NCI-H69 (cell line): ENCODE results near the gene ZNF200.

Source experiments
- DNase-seq: peaks from one replicate; lab custom pipeline; 2025; lab: John Stamatoyannopoulos, UW

The ZNF200 gene

DNA sequence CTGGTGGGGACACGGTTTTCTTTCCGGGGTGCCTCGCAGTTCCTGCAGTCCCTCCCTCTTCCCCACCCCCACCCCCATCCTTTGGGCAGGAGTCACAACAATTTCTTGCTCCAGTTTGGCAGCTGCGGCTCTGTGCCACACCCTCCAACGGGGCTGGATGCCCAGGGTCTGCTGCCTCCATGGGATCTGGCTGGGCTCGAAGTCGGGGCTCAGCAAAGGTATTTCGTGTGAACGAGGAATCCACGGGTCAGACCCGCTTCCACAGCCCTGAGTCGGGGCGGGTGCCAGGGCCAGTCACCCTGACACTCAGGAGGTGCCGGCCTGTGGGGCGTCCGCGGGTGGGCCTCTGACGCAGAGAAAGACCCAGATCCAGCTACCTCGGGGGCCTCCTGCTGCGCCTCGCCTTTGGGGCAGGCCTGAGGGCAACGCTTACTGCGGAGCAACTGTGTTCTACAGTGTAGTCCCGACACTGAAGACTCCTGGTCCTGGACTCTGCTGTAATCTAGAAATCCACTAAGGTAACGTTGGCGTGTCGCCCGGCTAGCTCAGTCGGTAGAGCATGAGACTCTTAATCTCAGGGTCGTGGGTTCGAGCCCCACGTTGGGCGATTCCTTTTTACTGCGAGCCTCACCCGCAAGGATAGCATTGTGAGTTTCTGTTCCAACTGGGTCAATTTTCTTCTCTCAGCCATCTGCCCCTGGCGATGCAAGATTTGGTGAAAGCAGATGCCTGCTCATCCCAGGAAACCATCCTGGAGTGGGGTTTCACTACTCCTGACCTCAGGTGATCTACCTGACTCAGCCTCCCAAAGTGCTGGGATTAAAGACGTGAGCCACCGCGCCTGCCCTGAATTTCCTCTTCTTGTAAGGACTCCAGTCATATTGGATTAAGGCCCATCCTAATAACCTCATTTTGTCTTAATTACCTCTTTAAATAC is 59.5 kb downstream of the ZNF200 start:
- DNase-seq = peak; percentile 88

DNA sequence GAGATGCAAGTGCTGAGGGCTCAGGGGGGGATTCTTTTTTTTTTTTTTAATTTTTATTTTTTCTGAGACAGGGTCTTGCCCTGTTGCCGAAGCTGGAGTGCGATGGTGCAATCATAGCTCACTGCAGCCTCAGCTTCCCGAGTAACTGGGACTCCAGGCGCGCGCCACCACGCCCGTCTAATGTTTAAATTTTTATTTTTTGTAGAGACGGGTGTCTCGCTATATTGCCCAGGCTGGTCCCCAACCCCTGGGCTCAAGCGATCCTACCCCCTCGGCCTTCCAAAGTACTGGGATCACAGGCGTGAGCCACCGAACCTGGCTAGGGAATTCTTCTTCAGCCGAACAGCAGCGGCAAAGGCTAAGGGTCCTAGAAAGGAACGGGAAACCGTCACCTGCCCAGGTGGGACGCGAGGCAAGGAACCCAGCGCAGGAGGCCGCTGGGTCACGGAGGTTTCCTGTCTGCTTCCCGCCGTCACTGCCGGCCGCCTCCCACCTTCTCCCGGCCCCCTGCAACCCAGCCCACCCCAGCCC is 60.3 kb downstream of the ZNF200 start:
- DNase-seq = peak; percentile 56

DNA sequence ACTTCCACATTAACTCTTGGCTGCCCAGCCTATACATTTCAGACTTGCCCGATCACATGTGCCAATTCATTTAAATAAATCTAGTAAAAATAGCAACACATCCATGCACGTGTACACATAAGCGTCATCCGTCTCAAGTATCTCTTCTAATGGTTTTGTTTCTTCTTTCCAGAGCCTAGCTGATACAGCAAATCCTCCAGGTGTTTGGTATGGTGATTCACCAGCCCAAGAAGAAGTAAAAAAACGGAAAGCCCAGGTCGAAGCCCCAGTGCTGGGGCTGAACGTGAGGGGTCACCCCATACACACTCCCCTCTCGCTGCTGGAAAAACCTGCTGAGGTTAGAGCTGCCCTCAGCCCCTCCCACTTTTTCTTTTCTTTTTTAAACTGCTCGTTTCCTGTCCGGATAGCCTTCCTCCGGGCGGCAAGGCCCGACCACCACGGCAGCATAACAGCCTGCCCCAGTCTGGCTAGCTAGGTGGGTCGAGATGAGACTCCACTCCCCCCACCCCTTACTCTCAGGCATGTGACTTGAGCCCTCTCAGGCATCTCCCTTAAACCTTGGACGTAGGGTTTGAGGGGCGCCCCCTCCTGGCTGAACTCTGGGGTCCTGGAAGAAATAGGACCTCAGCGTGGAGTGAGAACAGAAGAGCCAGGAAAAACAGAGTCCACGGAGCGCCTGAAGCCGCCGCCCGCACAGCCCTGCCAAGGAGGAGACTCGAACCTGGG is 60.9 kb downstream of the ZNF200 start:
- DNase-seq = peak; percentile 85
